SK-N-SH treated with all-trans-retinoic acid at 6 μM for 48 hours (cell line): Measurements from ENCODE around the gene NKD2.

ENCODE experiments used
- BACH2 ChIP-seq: fragments of 250-450 bp; sonication (Bioruptor Pico); IDR thresholded peaks from 2 replicates; pipeline ENCODE4 v1.9.0; 2021; ENCODE audit warnings: mild to moderate bottlenecking, borderline replicate concordance
- CSDC2 ChIP-seq: fragments of 250-450 bp; sonication (Bioruptor Pico); IDR thresholded peaks from 2 replicates; pipeline ENCODE4 v1.5.0; 2020; ENCODE audit warnings: mild to moderate bottlenecking, moderate library complexity
- ESRRG ChIP-seq: fragments of 250-450 bp; sonication (Bioruptor Pico); IDR thresholded peaks from 2 replicates; pipeline ENCODE4 v1.6.1; 2021; ENCODE audit warnings: mild to moderate bottlenecking
- RARB ChIP-seq: fragments of 250-450 bp; sonication (Bioruptor Pico); IDR thresholded peaks from 2 replicates; pipeline ENCODE4 v1.8.0; 2021; ENCODE audit warnings: mild to moderate bottlenecking, moderate library complexity
- ZFP3 ChIP-seq: fragments of 250-450 bp; sonication (Bioruptor Pico); IDR thresholded peaks from 2 replicates; pipeline ENCODE4 v1.5.0; 2020; ENCODE audit warnings: mild to moderate bottlenecking, moderate library complexity
- ZNF565 ChIP-seq: fragments of 450-650 bp; formaldehyde crosslinking; conservative IDR thresholded peaks from 2 replicates; pipeline ENCODE4 v1.5.0; 2020; ENCODE audit warnings: low read depth, mild to moderate bottlenecking, moderate library complexity
- ZNF70 ChIP-seq: fragments of 450-650 bp; formaldehyde crosslinking; IDR thresholded peaks from 2 replicates; pipeline ENCODE4 v1.5.0; 2020; ENCODE audit warnings: mild to moderate bottlenecking, moderate library complexity
- TF ChIP-seq, protein P1 (sequence below): fragments of 250-450 bp; sonication (Bioruptor Pico); IDR thresholded peaks from 2 replicates; pipeline ENCODE4 v1.8.0; 2021; ENCODE audit warnings: low read depth, mild to moderate bottlenecking, moderate library complexity, borderline replicate concordance
- TF ChIP-seq, protein P2 (sequence below): fragments of 250-450 bp; sonication (Bioruptor Pico); IDR thresholded peaks from 2 replicates; pipeline ENCODE4 v1.8.0; 2020; ENCODE audit warnings: mild to moderate bottlenecking, moderate library complexity, borderline replicate concordance

DNA sequence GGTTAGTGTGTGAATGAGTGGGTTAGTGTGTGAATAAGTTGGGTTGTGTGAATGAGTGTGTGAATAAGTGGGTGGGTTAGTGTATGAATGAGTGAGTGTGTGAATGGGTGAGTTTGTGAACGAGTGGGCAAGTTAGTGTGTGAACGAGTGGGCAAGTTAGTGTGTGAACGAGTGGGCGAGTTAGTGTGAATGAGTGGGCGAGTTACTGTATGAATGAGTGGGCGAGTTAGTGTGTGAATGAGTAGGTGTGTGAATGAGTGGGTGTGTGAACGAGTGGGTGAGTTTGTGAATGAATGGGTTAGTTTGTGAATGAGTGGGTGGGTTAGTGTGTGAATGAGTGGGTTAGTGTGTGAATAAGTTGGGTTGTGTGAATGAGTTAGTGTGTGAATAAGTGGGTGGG lies 34.7 kb downstream of the NKD2 start:
- TF ChIP-seq CSDC2 (CRISPR knock-in tag) (no peak), ESRRG (CRISPR knock-in tag) (no peak), RARB (CRISPR knock-in tag) (no peak), ZFP3 (no peak), ZNF70 (CRISPR knock-in tag) (no peak), BACH2 (CRISPR knock-in tag) (no peak), ZNF565 (CRISPR knock-in tag) (no peak)
- TF ChIP-seq, protein P1, sequence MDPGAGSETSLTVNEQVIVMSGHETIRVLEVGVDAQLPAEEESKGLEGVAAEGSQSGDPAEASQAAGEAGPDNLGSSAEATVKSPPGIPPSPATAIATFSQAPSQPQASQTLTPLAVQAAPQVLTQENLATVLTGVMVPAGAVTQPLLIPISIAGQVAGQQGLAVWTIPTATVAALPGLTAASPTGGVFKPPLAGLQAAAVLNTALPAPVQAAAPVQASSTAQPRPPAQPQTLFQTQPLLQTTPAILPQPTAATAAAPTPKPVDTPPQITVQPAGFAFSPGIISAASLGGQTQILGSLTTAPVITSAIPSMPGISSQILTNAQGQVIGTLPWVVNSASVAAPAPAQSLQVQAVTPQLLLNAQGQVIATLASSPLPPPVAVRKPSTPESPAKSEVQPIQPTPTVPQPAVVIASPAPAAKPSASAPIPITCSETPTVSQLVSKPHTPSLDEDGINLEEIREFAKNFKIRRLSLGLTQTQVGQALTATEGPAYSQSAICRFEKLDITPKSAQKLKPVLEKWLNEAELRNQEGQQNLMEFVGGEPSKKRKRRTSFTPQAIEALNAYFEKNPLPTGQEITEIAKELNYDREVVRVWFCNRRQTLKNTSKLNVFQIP (CRISPR knock-in tag), result no peak
- TF ChIP-seq, protein P2, sequence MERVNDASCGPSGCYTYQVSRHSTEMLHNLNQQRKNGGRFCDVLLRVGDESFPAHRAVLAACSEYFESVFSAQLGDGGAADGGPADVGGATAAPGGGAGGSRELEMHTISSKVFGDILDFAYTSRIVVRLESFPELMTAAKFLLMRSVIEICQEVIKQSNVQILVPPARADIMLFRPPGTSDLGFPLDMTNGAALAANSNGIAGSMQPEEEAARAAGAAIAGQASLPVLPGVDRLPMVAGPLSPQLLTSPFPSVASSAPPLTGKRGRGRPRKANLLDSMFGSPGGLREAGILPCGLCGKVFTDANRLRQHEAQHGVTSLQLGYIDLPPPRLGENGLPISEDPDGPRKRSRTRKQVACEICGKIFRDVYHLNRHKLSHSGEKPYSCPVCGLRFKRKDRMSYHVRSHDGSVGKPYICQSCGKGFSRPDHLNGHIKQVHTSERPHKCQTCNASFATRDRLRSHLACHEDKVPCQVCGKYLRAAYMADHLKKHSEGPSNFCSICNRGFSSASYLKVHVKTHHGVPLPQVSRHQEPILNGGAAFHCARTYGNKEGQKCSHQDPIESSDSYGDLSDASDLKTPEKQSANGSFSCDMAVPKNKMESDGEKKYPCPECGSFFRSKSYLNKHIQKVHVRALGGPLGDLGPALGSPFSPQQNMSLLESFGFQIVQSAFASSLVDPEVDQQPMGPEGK, result no peak
